Panc1 (cell line): Measurements from ENCODE around the gene ATXN7. TPM values are rescaled to one million over a fixed set of nuclear protein-coding genes. Genes with fewer than 3 reads are reported as not detected.

ENCODE experiments used
- ATAC-seq: fragments of 200-7000 bp; cut with Tn5 transposase; 2 replicates; pipeline ENCODE4 v1.9.1; 2020; ENCODE audit warnings: mild to moderate bottlenecking, moderate library complexity
- BruUV-seq: library from RNA; stranded (reverse); fragments of 400-500 nt; replicated peaks from 2 replicates; lab custom pipeline; 2021; lab: Mats Ljungman, UMichigan
- CTCF ChIA-PET: fragments of 300-600 bp; sonication (Branson Sonifier 250); formaldehyde crosslinking; loops from one replicate; lab custom pipeline; 2022; ENCODE audit warnings: antibody characterized with exemption; lab: Charles Lee
- POLR2A ChIA-PET: fragments of 300-600 bp; sonication (Branson Sonifier 250); formaldehyde crosslinking; loops from one replicate; lab custom pipeline; 2022; ENCODE audit warnings: antibody characterized with exemption; lab: Charles Lee
- DNase-seq: peaks from one replicate; pipeline ENCODE4 v3.0.0-alpha.2; 2010; ENCODE audit warnings: low read depth, low spot score
- H3K27ac ChIP-seq: 2 replicates; pipeline ENCODE4 v1.5.1; 2011; ENCODE audit warnings: mild to moderate bottlenecking, low read length, inconsistent platforms
- H3K27me3 ChIP-seq: fragments of 200-500 bp; sonication (Bioruptor generic); 2 replicates; pipeline ENCODE4 v1.6.0; 2014; ENCODE audit warnings: low read length, inconsistent platforms; ENCODE audit not compliant: control insufficient read depth, insufficient read depth
- H3K36me3 ChIP-seq: fragments of 200-500 bp; sonication (Bioruptor generic); 2 replicates; pipeline ENCODE4 v1.5.1; 2014; ENCODE audit warnings: inconsistent platforms, mild to moderate bottlenecking, low read length, moderate library complexity; ENCODE audit not compliant: control insufficient read depth, insufficient read depth
- H3K4me1 ChIP-seq: 2 replicates; pipeline ENCODE4 v1.5.1; 2011; ENCODE audit warnings: inconsistent platforms, mild to moderate bottlenecking, low read length, moderate library complexity; ENCODE audit not compliant: control insufficient read depth, insufficient read depth
- H3K4me3 ChIP-seq, 2 experiments: 2 replicates each; pipeline ENCODE4 v1.5.1; 2011 to 2012; ENCODE audit warnings: low read depth in 2 of 2, low read length in 2 of 2, mild to moderate bottlenecking in 2 of 2, inconsistent platforms in 1 of 2, moderate library complexity in 1 of 2
- H3K9me3 ChIP-seq: fragments of 200-500 bp; sonication (Bioruptor generic); 2 replicates; pipeline ENCODE4 v1.5.1; 2014; ENCODE audit warnings: low read depth, mild to moderate bottlenecking, inconsistent platforms, low read length, moderate library complexity; ENCODE audit not compliant: control insufficient read depth, insufficient read depth
- CTCF ChIP-seq: fragments of 450-650 bp; IDR thresholded peaks from 2 replicates; pipeline ENCODE4 v1.5.1; 2017; ENCODE audit warnings: mild to moderate bottlenecking
- POLR2AphosphoS5 ChIP-seq: IDR thresholded peaks from 2 replicates; pipeline ENCODE4 v1.6.1; 2012; ENCODE audit warnings: mild to moderate bottlenecking, low read depth, low read length, moderate library complexity
- SIN3A ChIP-seq: IDR thresholded peaks from 2 replicates; pipeline ENCODE4 v1.6.1; 2012; ENCODE audit warnings: low read depth, mild to moderate bottlenecking, low read length, moderate library complexity, borderline replicate concordance; ENCODE audit not compliant: insufficient read depth
- TCF7L2 ChIP-seq: IDR thresholded peaks from 2 replicates; pipeline ENCODE4 v1.6.1; 2011; ENCODE audit warnings: mild to moderate bottlenecking, low read depth, low read length, inconsistent platforms
- in situ Hi-C: cut with HindIII; loops from 2 replicates; pipeline ENCODE4 v1.10.0; 2016; ENCODE audit warnings: low sequenced_read_pairs, low pct_unique_long_range_greater_than_20kb
- intact Hi-C: fragments of 100-400 bp; cut with micrococcal nuclease; formaldehyde crosslinking; loops from one replicate; pipeline ENCODE4 v1.10.0; 2022; ENCODE audit not compliant: unreplicated experiment
- total RNA-seq: library from RNA; stranded (reverse); gene quantifications from one replicate; pipeline ENCODE4 v1.2.1, GENCODE V29; 2021; ENCODE audit not compliant: unreplicated experiment
- TF ChIP-seq, protein P1 (sequence below), 2 experiments: IDR thresholded peaks; 2 replicates each; pipeline ENCODE4 v1.6.1; 2011 to 2012; ENCODE audit warnings: low read depth in 2 of 2, control low read depth in 1 of 2, low read length in 1 of 2, mild to moderate bottlenecking in 1 of 2, moderate library complexity in 1 of 2; ENCODE audit not compliant: insufficient read depth in 1 of 2

The ATXN7 gene
- total RNA-seq, 1 experiment from 2014 or later, result 17.3 TPM

DNA sequence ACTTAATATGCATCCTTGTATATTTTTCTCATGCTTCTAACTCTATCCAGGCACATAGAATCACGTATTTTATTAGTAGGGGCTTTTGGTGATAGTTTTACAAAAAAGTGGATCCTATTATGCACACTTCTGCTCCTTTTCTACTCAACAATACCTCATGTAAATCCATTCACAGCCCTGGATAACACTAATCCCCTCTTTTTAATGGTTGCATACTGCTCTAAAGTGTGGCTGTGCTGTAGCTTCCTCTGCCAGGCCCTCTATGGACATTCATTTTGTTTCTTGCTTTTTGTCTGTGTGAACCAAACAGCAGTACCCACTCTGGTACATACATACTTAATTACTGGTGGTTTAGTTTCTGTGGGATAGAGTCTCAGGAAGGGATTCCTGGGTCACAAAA is 99.8 kb downstream of the ATXN7 start:
- H3K27ac ChIP-seq, result no peak overlapping the region
- POLR2A ChIA-PET, result no interaction called here
- BruUV-seq, result no TSS peak
- CTCF ChIA-PET, result no interaction called here
- no peak for DNase-seq
- H3K27me3 ChIP-seq, result no peaks in the 10 kb centered on the region
- H3K36me3 ChIP-seq, result no peaks in the 10 kb centered on the region; the same call in 1 of the 2 replicates
- in situ Hi-C loops (no loop called here), intact Hi-C loops (no loop called here)
- no peaks in the 10 kb centered on the region for H3K9me3 ChIP-seq
- no peak for ATAC-seq
- no peak overlapping the region for H3K4me3 ChIP-seq
- no peak for TF ChIP-seq POLR2AphosphoS5
- peaks cover 7% of the 10 kb centered on the region for H3K4me1 ChIP-seq

GRCh38 chr3:63964681-63965485 is 101.2 kb downstream of the ATXN7 start:
- Histone ChIP-seq H3K4me3 (no peak overlapping the region), H3K36me3 (no peaks in the 10 kb centered on the region; the same call in 1 of the 2 replicates), H3K9me3 (no peaks in the 10 kb centered on the region), H3K4me1 (peaks cover 7% of the 10 kb centered on the region), H3K27ac (no peak overlapping the region), H3K27me3 (no peaks in the 10 kb centered on the region)
- no TSS peak for BruUV-seq
- ChIA-PET CTCF (interaction anchor here (0.6 kb wide), 1 partner anchor 336 kb away, joined by 10 read pairs; no protein-coding TSS in a partner anchor), POLR2A (no interaction called here)
- no peak for ATAC-seq
- intact Hi-C loops, result no loop called here
- in situ Hi-C loops, result no loop called here
- no peak for DNase-seq
- no peak for TF ChIP-seq SIN3A
- no peak for TF ChIP-seq POLR2AphosphoS5
- no peak for TF ChIP-seq TCF7L2
- TF ChIP-seq, protein P1, sequence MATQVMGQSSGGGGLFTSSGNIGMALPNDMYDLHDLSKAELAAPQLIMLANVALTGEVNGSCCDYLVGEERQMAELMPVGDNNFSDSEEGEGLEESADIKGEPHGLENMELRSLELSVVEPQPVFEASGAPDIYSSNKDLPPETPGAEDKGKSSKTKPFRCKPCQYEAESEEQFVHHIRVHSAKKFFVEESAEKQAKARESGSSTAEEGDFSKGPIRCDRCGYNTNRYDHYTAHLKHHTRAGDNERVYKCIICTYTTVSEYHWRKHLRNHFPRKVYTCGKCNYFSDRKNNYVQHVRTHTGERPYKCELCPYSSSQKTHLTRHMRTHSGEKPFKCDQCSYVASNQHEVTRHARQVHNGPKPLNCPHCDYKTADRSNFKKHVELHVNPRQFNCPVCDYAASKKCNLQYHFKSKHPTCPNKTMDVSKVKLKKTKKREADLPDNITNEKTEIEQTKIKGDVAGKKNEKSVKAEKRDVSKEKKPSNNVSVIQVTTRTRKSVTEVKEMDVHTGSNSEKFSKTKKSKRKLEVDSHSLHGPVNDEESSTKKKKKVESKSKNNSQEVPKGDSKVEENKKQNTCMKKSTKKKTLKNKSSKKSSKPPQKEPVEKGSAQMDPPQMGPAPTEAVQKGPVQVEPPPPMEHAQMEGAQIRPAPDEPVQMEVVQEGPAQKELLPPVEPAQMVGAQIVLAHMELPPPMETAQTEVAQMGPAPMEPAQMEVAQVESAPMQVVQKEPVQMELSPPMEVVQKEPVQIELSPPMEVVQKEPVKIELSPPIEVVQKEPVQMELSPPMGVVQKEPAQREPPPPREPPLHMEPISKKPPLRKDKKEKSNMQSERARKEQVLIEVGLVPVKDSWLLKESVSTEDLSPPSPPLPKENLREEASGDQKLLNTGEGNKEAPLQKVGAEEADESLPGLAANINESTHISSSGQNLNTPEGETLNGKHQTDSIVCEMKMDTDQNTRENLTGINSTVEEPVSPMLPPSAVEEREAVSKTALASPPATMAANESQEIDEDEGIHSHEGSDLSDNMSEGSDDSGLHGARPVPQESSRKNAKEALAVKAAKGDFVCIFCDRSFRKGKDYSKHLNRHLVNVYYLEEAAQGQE (IDR thresholded peaks at IDR 0.05; ENCODE audit: insufficient read depth in 1 of 2, low read depth in 2 of 2, low read length in 1 of 2), result no peak
- TF ChIP-seq CTCF, result no peak

GRCh38 chr3:63966007-63966406 is 102.3 kb downstream of the ATXN7 start:
- DNase-seq, result no peak
- CTCF ChIA-PET, result no interaction called here
- in situ Hi-C loops, result no loop called here
- Histone ChIP-seq H3K27ac (no peak overlapping the region), H3K4me3 (no peak overlapping the region), H3K36me3 (no peaks in the 10 kb centered on the region), H3K4me1 (no peaks in the 10 kb centered on the region; the same call in 1 of the 2 replicates), H3K9me3 (no peaks in the 10 kb centered on the region), H3K27me3 (no peaks in the 10 kb centered on the region)
- POLR2A ChIA-PET, result no interaction called here
- TF ChIP-seq TCF7L2 (no peak), SIN3A (no peak), CTCF (no peak), POLR2AphosphoS5 (no peak)
- TF ChIP-seq, protein P1 (IDR thresholded peaks at IDR 0.05; ENCODE audit: insufficient read depth in 1 of 2, low read depth in 2 of 2, low read length in 1 of 2), result no peak
- no peak for ATAC-seq
- no TSS peak for BruUV-seq
- intact Hi-C loops, result no loop called here
